ENCODE data around the gene TMEM33. TPM values are rescaled to one million over a fixed set of nuclear protein-coding genes. Genes with fewer than 3 reads are reported as not detected.

Gene TMEM33
- total RNA-seq, 4 donors from 2014 or later, result 30.9 to 61.1 (median 47.8) TPM

- no peaks in the 10 kb centered on the region for H3K4me1 ChIP-seq
- no peak overlapping the region for H3K4me3 ChIP-seq
- H3K27ac ChIP-seq, result no peak overlapping the region
- no peaks in the 10 kb centered on the region for H3K36me3 ChIP-seq
- DNase-seq, result no peak
- intact Hi-C loops (cut with DNase I; ENCODE audit: low total_unique reads), result no loop called here
- H3K9me3 ChIP-seq, result no peaks in the 10 kb centered on the region
- H3K27me3 ChIP-seq, result no peaks in the 10 kb centered on the region
- TF ChIP-seq CTCF (IDR thresholded peaks at IDR 0.05) (no peak), POLR2A (IDR thresholded peaks at IDR 0.05) (no peak)
These were observed 40.1 kb downstream of the TMEM33 start for GRCh38 chr4:41975341-41975740.

DNA sequence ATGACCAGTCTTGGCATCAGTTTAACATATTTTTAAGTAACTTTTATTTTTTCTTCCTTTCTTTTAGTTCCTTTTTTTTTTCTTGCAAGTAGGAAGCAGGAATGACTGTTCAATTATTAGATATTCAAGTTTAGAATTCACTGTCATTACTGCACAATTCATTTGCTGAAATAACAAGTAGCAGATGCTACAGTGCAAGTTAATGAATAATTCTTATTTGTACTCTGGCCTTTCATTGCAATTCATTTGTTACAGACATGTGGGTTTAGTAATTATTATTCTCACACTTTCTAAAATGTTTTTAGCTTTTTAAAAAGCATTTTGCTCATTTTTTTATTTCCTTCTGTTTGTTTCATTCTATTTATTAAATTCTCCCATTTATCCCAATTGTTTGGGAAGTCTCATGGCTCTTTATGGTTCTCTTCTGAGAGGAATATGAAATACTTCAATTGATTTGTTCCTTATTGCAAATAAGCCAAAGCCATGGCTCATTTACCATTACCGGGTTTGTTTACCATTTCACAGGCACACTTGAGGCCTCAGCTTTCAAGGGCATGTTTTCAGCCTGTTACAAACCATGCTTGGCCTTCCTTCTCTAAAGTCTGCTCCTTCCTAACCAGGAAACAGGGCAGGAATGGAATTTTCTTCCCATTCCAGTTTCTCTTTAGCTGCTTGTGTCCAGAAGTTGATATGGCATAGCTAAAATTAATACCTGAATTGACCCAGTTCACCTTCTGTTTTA is 41.7 kb downstream of the TMEM33 start:
- Histone ChIP-seq H3K27me3 (no peaks in the 10 kb centered on the region), H3K4me1 (no peaks in the 10 kb centered on the region), H3K36me3 (no peaks in the 10 kb centered on the region), H3K9me3 (no peaks in the 10 kb centered on the region), H3K4me3 (no peak overlapping the region), H3K27ac (no peak overlapping the region)
- DNase-seq, result no peak
- TF ChIP-seq POLR2A (IDR thresholded peaks at IDR 0.05), result no peak
- TF ChIP-seq CTCF (IDR thresholded peaks at IDR 0.05), result no peak
- intact Hi-C loops (cut with DNase I; ENCODE audit: low total_unique reads), result no loop called here

DNA sequence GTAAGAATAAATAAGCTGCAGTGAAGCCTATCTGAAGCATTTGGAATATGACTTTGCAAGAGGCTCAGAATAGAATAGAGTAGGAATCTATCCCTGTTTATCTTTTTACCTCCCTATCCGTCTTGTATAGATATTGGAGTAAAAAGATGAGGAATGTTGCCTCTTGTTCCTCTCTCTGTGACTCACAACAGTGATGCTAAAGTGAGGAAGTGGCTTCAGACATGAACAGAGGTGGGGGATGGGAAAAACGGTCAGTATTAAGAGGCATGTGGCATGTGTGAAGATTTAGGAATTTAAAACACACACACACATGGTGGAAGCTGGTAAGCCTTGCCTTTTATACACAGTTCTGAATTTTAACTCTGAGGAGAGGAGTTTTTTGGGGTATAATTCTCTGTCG is 42.5 kb downstream of the TMEM33 start:
- TF ChIP-seq CTCF (IDR thresholded peaks at IDR 0.05) (no peak), POLR2A (IDR thresholded peaks at IDR 0.05) (no peak)
- intact Hi-C loops (cut with DNase I; ENCODE audit: low total_unique reads), result no loop called here
- H3K27ac ChIP-seq, result no peak overlapping the region

GRCh38 chr4:41981456-41981855 is 46.2 kb downstream of the TMEM33 start, which contains the start of gene DCAF4L1:
Gene DCAF4L1 (plus strand): TSS chr4:41981756. CDS start chr4:41981793, 37 bp downstream.
- intact Hi-C loops (cut with DNase I; ENCODE audit: low total_unique reads), result loop anchor here (10.0 kb wide), 1 partner anchor 47 kb away; the partner anchor contains the start of gene TMEM33
- Histone ChIP-seq H3K27me3 (no peaks in the 10 kb centered on the region), H3K36me3 (no peaks in the 10 kb centered on the region), H3K27ac (no peak within 1 kb of the TSS), H3K9me3 (no peaks in the 10 kb centered on the region), H3K4me1 (no peaks in the 10 kb centered on the region), H3K4me3 (no peak within 1 kb of the TSS)
- DNase-seq, result no peak
- TF ChIP-seq CTCF (IDR thresholded peaks at IDR 0.05), result no peak
- no peak for TF ChIP-seq POLR2A (IDR thresholded peaks at IDR 0.05)

More for the DNA sequence above, 42.5 kb downstream of the TMEM33 start:
- Histone ChIP-seq H3K27me3 (no peaks in the 10 kb centered on the region), H3K4me3 (no peak overlapping the region), H3K36me3 (no peaks in the 10 kb centered on the region), H3K4me1 (no peaks in the 10 kb centered on the region), H3K9me3 (no peaks in the 10 kb centered on the region)
- DNase-seq, result no peak

GRCh38 chr4:41982716-41983115 is 47.5 kb downstream of the TMEM33 start:
- Histone ChIP-seq H3K36me3 (no peaks in the 10 kb centered on the region), H3K9me3 (no peaks in the 10 kb centered on the region), H3K27me3 (no peaks in the 10 kb centered on the region), H3K4me3 (no peak overlapping the region), H3K27ac (no peak overlapping the region), H3K4me1 (no peaks in the 10 kb centered on the region)
- intact Hi-C loops (cut with DNase I; ENCODE audit: low total_unique reads), result loop anchor here (10.0 kb wide), 1 partner anchor 48 kb away; the partner anchor contains the start of gene TMEM33
- TF ChIP-seq CTCF (IDR thresholded peaks at IDR 0.05) (no peak), POLR2A (IDR thresholded peaks at IDR 0.05) (no peak)
- no peak for DNase-seq
